ENCODE measurements around the gene ABCB7.
"Not testable (repeated sequence)": the region's sequence is repeated elsewhere in the genome, so short reads cannot be mapped to it uniquely, and the experiment has no call there.

The ABCB7 gene

DNA sequence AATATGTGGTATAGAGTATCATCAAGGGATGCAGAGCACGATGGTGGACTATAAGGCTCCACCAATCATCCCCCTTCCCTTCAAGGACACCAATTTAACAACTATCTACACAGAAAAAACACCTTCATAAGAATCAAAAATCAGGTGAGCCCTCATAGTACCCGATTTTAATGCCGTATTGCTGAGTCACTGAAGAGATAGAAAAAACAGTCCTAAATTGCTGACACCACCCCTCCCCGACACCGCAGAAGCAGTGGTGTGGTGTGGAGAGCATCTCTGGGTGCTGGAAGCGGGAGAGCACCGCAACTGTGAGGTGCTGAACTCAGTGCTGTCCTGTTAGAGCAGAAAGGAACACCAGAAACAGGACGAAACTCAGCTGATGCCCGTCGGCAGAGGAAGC, 49.3 kb downstream of the ABCB7 start:
- DNase-seq (ENCODE audit: low read depth, low spot score): no peak

GRCh38 chrX:75096331-75096730, 59.8 kb downstream of the ABCB7 start:
- no peak for DNase-seq (ENCODE audit: low read depth, low spot score)

GRCh38 chrX:75086731-75087195, 69.3 kb downstream of the ABCB7 start:
- DNase-seq (ENCODE audit: low read depth, low spot score): no peak

DNA sequence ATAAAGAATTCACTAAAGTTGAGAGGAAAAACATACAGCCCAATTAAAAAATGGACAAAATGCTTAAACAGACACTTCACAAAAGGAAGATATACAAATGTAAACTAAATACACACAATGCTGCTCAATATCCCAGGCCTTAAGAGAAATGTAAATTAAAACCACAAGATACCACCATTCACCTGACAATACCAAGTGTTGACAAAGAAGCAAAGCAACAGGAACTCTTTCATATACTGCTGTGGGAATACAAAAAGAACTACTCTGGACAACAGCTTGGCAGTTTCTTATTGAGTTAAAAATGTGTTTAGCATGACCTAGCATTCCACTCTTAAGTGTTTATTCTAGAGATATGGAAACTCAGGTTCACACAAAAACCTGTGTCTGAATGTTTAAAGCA, 71.3 kb downstream of the ABCB7 start:
- no peak for DNase-seq (ENCODE audit: low read depth, low spot score)

- DNase-seq (ENCODE audit: low read depth, low spot score): no peak
Measured at GRCh38 chrX:75076429-75076828, 79.7 kb downstream of the ABCB7 start.

DNA sequence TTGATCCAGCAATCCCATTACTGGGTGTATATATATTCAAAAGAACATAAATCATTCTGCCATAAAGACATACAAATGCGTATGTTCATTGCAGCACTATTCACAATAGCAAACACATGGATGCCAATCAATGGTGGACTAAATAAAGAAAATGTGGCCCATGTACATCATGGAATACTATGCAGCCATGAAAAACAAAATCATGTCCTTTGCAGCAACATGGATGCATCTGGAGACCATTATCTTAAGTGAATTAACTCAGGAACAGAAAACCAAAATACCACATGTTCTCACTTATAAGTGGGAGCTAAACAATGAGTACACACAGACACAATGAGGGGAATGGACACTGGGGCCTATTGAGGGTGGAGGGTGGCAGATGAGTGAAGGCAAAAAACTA, 81.6 kb downstream of the ABCB7 start:
- no peak for DNase-seq (ENCODE audit: low read depth, low spot score)

GRCh38 chrX:75071334-75071733, 84.7 kb downstream of the ABCB7 start:
- no peak for DNase-seq (ENCODE audit: low read depth, low spot score)

DNA sequence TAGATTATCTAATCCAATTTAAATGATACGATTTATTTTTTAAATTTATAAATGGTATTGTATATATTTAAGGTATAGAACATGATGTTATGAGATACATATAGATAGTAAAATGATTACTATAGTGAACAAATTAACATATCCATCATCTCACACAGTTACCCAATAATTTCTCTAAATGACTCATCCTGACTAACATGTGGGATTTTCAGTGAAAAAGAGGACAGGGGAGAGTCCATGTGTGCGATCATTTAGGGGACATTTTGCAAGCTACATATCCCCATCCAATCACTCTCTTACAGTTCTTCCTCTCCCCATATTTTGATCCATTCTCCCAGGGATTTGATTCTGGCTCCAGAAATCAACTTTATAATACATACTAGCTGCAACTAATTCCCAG, 88.2 kb downstream of the ABCB7 start:
- DNase-seq (ENCODE audit: low read depth, low spot score): no peak

DNA sequence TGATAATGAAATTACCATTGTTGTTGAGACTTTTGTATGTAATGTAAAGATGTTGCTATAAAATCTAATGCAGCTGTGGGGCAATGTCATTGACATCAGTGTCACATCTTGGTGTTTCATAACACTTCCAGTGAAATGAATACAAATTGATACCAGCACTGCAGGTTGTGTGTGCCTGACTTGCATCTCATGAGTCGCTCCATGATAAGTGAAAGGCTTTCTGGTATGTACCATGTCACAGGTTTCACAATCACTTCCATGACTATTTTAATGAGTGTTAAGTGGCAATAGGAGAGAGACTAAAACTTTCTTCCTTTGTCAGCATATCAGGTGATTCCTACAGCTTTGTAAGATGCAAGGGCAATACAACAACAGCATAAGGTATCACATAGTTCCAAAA, 94.4 kb downstream of the ABCB7 start:
- DNase-seq (ENCODE audit: low read depth, low spot score): no peak

GRCh38 chrX:75051047-75051446, 105.0 kb downstream of the ABCB7 start:
- no peak for DNase-seq (ENCODE audit: low read depth, low spot score)

- DNase-seq (ENCODE audit: low read depth, low spot score): no peak
Measured at GRCh38 chrX:75045369-75045768, 110.7 kb downstream of the ABCB7 start.

GRCh38 chrX:75044142-75044541, 111.9 kb downstream of the ABCB7 start:
- not testable (repeated sequence) for DNase-seq (ENCODE audit: low read depth, low spot score)

DNA sequence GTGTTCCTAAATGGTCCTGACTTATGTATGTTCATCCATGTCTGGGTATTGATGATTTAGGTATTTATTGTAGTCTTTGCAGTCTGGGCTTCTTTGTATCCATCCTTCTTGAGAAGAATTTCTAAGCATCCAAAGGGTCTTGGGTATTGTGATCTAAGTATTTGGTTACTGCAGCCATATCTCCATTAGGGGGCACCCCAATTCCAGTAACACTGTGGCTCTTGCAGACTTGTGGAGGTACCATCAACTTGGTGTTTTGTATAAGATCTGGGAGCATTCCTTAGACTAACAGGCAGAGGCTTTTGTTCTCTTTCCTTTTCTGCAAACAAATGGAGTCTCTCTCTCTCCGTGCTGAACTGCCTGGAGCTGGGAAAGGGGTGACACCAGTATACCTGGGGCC, 117.2 kb downstream of the ABCB7 start:
- no peak for DNase-seq (ENCODE audit: low read depth, low spot score)
